Activated CD4-positive, alpha-beta memory T cell treated with anti-CD3 and anti-CD28 coated beads for 36 hours (primary cell): Measurements from ENCODE around the gene OTP. TPM values are rescaled to one million over a fixed set of nuclear protein-coding genes. Genes with fewer than 3 reads are reported as not detected.

Experiments
- CTCF ChIA-PET: fragments of 350-600 bp; sonication (Branson Sonifier 250); formaldehyde crosslinking; loops from one replicate; lab custom pipeline; 2021; ENCODE audit warnings: antibody characterized with exemption, inconsistent platforms; lab: Charles Lee
- POLR2A ChIA-PET: fragments of 350-600 bp; sonication (Branson Sonifier 250); formaldehyde crosslinking; loops from one replicate; lab custom pipeline; 2021; ENCODE audit warnings: antibody characterized with exemption; lab: Charles Lee
- DNase-seq: peaks from one replicate; pipeline ENCODE4 v3.0.0-alpha.2; 2020
- H3K27ac Mint-ChIP-seq: one replicate; pipeline ENCODE4 v1.8.0; 2021; ENCODE audit warnings: mixed read lengths
- H3K27me3 Mint-ChIP-seq: one replicate; pipeline ENCODE4 v1.8.0; 2021; ENCODE audit warnings: mixed read lengths
- H3K36me3 Mint-ChIP-seq: one replicate; pipeline ENCODE4 v1.8.0; 2021; ENCODE audit warnings: mixed read lengths
- H3K4me1 Mint-ChIP-seq: one replicate; pipeline ENCODE4 v1.8.0; 2021; ENCODE audit warnings: low read depth, mixed read lengths
- H3K4me3 Mint-ChIP-seq: one replicate; pipeline ENCODE4 v1.8.0; 2021; ENCODE audit warnings: mild to moderate bottlenecking, mixed read lengths
- H3K9me3 Mint-ChIP-seq: one replicate; pipeline ENCODE4 v1.8.0; 2021; ENCODE audit warnings: mixed read lengths
- intact Hi-C: fragments of 100-400 bp; cut with micrococcal nuclease; formaldehyde crosslinking; loops from one replicate; pipeline ENCODE4 v1.15.1; 2023
- total RNA-seq, 2 experiments: library from RNA; stranded (reverse); gene quantifications; one replicate each; pipeline ENCODE4 v1.2.3, GENCODE V29; 2021

Gene OTP
- total RNA-seq, 2 experiments from 2014 or later: not detected

DNA sequence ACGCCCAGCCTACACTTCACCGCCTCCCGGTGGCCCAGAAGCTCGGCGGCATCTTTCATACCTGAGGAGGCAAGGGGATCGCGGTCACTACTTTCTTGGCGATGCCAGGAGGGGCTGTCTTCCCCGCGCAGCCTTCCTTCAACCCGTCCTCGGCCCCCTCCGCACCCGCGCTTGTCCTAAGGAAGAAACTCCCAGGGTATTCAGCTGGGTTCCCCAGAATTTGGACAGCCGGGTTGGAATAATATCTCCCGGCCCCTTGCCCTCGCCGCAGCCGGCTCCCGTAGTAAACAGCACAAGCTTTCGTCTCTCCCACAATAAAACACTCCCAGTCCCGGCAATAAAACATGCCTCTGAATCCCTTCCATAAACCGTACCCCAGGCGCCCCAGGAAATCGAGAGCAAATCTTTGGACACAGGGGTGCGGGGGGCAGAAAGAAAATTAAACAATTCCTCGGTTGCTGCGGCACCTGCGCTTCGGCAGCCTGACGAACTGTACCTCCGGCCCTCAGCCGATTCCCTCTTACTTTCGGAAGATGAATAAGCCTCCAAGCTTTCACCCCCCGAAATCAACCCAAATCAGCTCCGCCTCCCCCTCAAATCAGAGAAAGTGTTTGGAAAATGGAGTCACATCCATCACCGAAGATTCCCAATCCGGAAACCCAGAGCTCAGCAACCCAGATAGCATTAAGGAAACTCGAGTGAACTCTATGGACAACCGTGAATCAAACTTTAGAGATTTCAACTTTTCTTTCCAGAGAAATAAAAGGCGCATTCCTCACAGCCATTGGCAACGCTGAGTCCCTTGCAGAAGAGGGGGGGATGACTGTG is 1.1 kb downstream of the OTP start:
- peaks cover 71% of the 10 kb centered on the region for H3K27me3 Mint-ChIP-seq
- intact Hi-C loops: no loop called here
- H3K27ac Mint-ChIP-seq: peak overlapping the region; percentile 9
- POLR2A ChIA-PET: interaction anchor here (0.6 kb wide), 1 partner anchor 163 kb away, joined by 3 read pairs; no protein-coding TSS in a partner anchor
- no peak overlapping the region for H3K4me3 Mint-ChIP-seq
- peaks cover 11% of the 10 kb centered on the region for H3K9me3 Mint-ChIP-seq
- CTCF ChIA-PET: interaction anchor here (0.7 to 0.9 kb wide), 2 partner anchors 9 to 16 kb away, joined by 3 to 5 read pairs; no protein-coding TSS in a partner anchor
- DNase-seq: no peak
- H3K36me3 Mint-ChIP-seq: peaks cover 16% of the 10 kb centered on the region
- H3K4me1 Mint-ChIP-seq: peaks cover 27% of the 10 kb centered on the region

DNA sequence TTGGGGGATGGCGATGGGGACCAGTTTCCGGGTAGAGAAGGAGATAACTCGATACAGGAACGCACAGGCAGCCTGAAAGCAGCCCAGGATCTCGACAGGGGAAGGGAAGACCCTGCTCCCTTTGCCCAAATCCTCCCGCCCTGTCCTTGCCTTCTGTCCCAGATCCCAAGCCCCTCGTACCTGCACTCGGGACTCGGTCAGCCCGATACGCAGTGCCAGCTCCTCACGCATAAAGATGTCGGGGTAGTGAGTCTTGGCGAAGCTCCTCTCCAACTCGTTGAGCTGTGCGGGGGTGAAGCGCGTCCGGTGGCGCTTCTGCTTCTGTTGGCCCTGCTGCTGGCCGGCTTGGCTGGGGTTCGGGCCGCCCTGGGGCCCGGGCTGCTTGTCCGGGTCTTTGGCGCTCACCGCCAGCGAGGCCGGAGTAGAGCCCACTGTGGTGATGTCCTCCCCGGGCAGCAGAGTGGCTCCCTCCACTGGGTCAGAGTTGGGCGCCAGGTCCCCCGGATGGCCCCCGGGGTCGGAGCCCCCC is 1.8 kb downstream of the OTP start:
- H3K9me3 Mint-ChIP-seq: peaks cover 11% of the 10 kb centered on the region
- DNase-seq: no peak
- H3K27ac Mint-ChIP-seq: no peak overlapping the region
- H3K36me3 Mint-ChIP-seq: peaks cover 16% of the 10 kb centered on the region
- ChIA-PET CTCF (interaction anchor here (0.7 to 0.9 kb wide), 2 partner anchors 10 to 17 kb away, joined by 3 to 5 read pairs; no protein-coding TSS in a partner anchor), POLR2A (interaction anchor here (0.6 kb wide), 1 partner anchor 164 kb away, joined by 3 read pairs; no protein-coding TSS in a partner anchor)
- H3K27me3 Mint-ChIP-seq: peaks cover 72% of the 10 kb centered on the region
- intact Hi-C loops: no loop called here
- H3K4me3 Mint-ChIP-seq: no peak overlapping the region
- H3K4me1 Mint-ChIP-seq: peaks cover 25% of the 10 kb centered on the region

DNA sequence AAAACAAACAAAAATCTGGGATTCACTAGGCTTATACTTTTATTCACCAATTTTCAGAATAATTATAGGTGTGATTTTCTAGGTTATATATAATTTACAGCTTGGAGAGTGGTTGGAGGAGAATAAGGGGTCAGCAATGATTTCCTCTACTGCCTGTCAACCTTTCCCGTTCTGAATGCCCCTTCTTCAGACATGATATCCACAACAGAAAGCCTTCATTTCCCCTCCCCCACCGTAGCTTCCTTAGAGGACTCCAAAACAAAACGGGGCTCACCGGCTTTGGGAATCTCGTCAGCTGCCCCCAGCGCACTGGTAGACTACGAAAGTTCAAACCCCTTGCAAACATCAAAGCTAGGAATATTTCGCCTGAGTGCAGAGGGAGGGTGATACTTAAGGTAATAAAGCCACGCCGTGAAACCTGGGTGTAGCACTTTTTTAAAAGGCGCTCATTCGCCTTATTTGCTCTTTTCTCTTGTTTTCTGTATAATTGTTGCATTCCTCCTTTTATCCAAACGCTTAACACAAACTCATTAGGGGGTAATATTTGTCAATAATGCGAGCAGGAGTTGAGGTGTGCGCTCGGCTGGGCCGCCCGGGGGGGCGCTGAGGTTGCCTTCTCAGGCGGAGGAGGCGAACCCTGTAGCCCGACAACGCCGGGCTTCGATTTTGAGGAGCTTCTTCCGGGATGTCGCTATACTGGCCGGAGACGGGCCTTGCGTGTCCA is 2.4 kb downstream of the OTP start:
- POLR2A ChIA-PET: no interaction called here
- no peak for DNase-seq
- Mint-ChIP-seq H3K4me3 (no peak overlapping the region), H3K36me3 (peaks cover 16% of the 10 kb centered on the region), H3K27me3 (peaks cover 70% of the 10 kb centered on the region), H3K4me1 (peaks cover 28% of the 10 kb centered on the region), H3K27ac (no peak overlapping the region), H3K9me3 (peaks cover 11% of the 10 kb centered on the region)
- intact Hi-C loops: no loop called here
- CTCF ChIA-PET: no interaction called here

DNA sequence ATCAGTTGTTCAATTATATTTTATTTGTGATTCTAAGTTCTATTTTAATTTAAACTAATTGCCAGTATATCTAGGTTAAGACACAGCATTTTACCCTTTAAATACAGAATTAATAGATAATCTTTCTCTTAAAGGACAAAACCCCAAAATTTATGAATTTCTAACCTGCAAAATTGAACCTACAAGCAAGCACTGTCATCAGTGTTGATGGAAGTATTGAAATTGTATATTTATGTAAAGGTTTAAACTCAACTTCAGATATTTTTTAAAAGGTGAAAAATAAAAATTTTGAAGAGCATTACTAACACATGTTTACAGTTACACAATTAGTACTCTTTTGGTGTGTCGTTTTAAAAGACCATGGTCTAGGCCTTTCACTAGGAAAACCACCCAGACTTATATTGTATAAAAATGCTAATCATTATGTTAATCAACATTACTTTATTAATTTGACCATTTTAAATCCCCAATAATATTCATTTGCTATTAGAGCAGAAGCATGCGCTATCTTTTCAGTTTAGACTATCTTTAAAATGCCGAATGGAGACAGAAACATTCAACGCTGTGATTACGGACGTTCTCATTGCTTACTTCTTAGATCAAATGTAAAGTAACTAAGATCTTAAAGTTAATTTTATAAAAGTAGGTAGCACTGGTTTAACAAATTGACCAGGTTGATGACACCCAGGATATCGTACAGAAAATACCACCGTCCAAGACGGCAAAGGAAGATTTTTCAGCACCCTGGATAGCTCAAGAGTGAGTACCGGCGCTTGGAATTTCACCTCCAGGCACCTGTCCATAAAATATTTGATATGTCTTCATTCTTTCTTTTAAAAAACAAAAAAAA is 3.2 kb downstream of the OTP start:
- H3K4me3 Mint-ChIP-seq: no peak overlapping the region
- H3K36me3 Mint-ChIP-seq: peaks cover 14% of the 10 kb centered on the region
- intact Hi-C loops: no loop called here
- CTCF ChIA-PET: no interaction called here
- no peak overlapping the region for H3K27ac Mint-ChIP-seq
- DNase-seq: no peak
- POLR2A ChIA-PET: no interaction called here
- peaks cover 67% of the 10 kb centered on the region for H3K27me3 Mint-ChIP-seq
- H3K4me1 Mint-ChIP-seq: peaks cover 26% of the 10 kb centered on the region
- peaks cover 9% of the 10 kb centered on the region for H3K9me3 Mint-ChIP-seq

DNA sequence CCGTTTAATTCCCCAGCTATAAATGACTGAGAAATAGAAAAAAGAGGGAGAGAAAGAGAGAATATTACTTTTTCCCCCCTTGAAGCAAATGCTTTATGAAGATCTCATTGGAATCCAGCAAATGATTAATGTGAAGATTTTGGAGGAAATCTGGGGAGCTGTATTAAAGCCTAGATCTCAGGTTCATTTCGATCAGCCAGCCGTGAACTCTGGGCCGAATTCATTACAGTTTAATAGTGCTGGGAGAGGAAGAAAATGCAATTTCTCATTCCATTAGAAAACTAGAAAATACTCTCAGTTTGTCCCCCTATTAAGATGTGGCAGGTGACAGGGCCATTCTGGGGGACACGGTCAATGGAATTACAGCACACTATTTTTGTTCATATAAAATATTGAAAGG is 4.8 kb downstream of the OTP start:
- DNase-seq: no peak
- POLR2A ChIA-PET: interaction anchor here (0.6 kb wide), 1 partner anchor 556 kb away, joined by 3 read pairs; no protein-coding TSS in a partner anchor
- H3K9me3 Mint-ChIP-seq: peaks cover 11% of the 10 kb centered on the region
- CTCF ChIA-PET: interaction anchor here (1.1 kb wide), 1 partner anchor 191 kb away, joined by 3 read pairs; no protein-coding TSS in a partner anchor
- no peak overlapping the region for H3K27ac Mint-ChIP-seq
- peaks cover 64% of the 10 kb centered on the region for H3K27me3 Mint-ChIP-seq
- H3K4me1 Mint-ChIP-seq: peaks cover 28% of the 10 kb centered on the region
- no peak overlapping the region for H3K4me3 Mint-ChIP-seq
- intact Hi-C loops: loop anchor here (5.0 kb wide), 1 partner anchor 219 kb away; no protein-coding TSS in a partner anchor
- peaks cover 11% of the 10 kb centered on the region for H3K36me3 Mint-ChIP-seq

DNA sequence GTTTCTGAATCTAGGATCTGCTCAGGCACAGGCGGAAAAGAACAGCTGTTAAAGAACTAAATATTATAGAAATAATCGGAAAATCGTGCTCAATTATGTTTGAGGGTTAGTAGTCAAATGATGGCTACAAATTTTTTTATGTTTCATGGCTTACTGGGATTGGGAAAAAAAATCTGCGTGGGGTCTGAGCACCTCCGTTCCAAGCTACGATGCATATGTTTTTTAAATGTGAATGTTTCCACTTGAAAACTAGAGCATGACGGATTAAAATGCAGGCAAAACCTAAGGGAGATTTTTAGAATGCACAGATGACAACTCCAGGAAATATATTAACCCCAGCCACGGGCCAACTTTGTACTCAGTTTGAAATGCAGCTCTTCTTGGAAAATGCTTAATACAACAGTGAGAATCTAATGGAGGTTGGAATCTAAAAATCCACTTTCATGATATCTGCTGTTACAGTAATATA is 5.3 kb downstream of the OTP start:
- Mint-ChIP-seq H3K9me3 (peaks cover 11% of the 10 kb centered on the region), H3K36me3 (peaks cover 11% of the 10 kb centered on the region), H3K27ac (no peak overlapping the region), H3K27me3 (peaks cover 66% of the 10 kb centered on the region), H3K4me1 (peaks cover 29% of the 10 kb centered on the region), H3K4me3 (no peak overlapping the region)
- no peak for DNase-seq
- intact Hi-C loops: loop anchor here (5.0 kb wide), 1 partner anchor 219 kb away; no protein-coding TSS in a partner anchor
- ChIA-PET CTCF (interaction anchor here (1.1 kb wide), 1 partner anchor 191 kb away, joined by 3 read pairs; no protein-coding TSS in a partner anchor), POLR2A (interaction anchor here (0.6 kb wide), 1 partner anchor 555 kb away, joined by 3 read pairs; no protein-coding TSS in a partner anchor)

DNA sequence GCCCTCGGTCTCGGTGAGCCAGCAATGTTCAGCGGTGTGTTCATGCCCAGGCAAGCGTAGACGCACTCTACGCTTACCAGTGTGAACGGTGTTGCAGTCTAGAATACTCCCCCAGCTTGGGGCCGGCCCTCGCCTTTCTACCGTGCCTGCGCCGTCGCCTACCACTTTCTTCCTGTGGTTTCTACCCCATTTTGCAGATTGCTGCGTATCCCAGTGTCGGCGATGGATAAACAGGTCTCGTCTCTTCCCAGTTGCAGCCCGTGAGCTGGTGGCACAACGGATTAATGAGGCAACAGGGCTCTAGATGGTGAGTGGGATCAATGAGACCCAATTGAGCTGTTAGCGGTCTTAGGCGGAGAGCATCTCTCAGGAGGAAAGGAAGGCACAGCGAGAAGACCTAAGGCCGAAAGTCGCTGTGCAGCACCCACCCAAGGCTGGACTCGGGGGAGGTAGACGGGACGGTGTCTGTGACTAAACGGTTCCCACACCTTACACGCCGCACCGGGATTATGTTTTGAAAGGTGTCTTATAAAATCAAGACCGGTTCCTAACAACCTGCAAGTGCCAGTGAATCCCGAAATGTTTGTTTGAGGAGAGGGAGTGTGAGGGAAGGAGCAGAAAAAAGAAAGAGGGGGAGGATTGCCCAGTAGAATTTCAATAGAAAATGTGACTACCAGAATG is 5.8 kb downstream of the OTP start:
- peaks cover 26% of the 10 kb centered on the region for H3K4me1 Mint-ChIP-seq
- POLR2A ChIA-PET: interaction anchor here (0.6 kb wide), 1 partner anchor 555 kb away, joined by 3 read pairs; no protein-coding TSS in a partner anchor
- CTCF ChIA-PET: no interaction called here
- peaks cover 11% of the 10 kb centered on the region for H3K9me3 Mint-ChIP-seq
- no peak overlapping the region for H3K4me3 Mint-ChIP-seq
- peaks cover 9% of the 10 kb centered on the region for H3K36me3 Mint-ChIP-seq
- no peak for DNase-seq
- H3K27ac Mint-ChIP-seq: no peak overlapping the region
- H3K27me3 Mint-ChIP-seq: peaks cover 65% of the 10 kb centered on the region
- intact Hi-C loops: loop anchor here (5.0 kb wide), 1 partner anchor 220 kb away; no protein-coding TSS in a partner anchor

DNA sequence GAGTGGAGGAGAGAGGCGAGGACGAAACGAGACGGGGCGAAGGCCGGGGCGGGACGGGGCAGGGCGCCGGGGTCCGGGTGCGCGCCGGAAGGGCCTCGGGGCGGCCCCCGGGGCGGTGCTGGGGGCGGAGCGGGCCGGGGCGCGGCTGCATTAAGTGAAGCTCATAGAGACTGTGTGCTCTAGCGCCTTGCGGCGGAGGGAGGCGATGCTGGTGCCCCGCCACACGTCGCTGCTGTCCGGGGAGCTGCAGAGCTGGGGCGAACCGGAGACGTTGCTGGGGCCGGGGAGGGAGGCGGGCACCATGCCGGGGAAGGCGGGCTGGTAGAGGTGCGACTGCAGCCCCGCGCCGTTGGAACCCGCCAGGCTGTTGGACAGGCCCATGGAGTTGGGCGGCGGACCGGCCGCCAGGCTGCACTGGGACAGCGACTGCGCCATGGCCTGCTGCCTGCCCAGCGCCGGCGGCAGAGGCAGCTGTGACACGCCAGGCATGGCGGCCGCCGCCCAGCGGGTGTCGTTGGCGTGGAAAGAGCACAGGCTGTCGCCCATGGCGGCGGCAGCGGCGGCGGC is 8.3 kb downstream of the OTP start:
- H3K4me1 Mint-ChIP-seq: peaks cover 20% of the 10 kb centered on the region
- no peak overlapping the region for H3K27ac Mint-ChIP-seq
- peaks cover 64% of the 10 kb centered on the region for H3K27me3 Mint-ChIP-seq
- POLR2A ChIA-PET: no interaction called here
- DNase-seq: peak; percentile 76
- CTCF ChIA-PET: interaction anchor here (0.6 to 1.1 kb wide), 3 partner anchors 9 to 667 kb away, joined by 3 read pairs; no protein-coding TSS in a partner anchor
- intact Hi-C loops: loop anchor here (2.0 to 5.0 kb wide), 2 partner anchors 15 to 222 kb away; no protein-coding TSS in a partner anchor
- H3K4me3 Mint-ChIP-seq: peak overlapping the region; percentile 74
- H3K9me3 Mint-ChIP-seq: peaks cover 8% of the 10 kb centered on the region
- peaks cover 6% of the 10 kb centered on the region for H3K36me3 Mint-ChIP-seq

DNA sequence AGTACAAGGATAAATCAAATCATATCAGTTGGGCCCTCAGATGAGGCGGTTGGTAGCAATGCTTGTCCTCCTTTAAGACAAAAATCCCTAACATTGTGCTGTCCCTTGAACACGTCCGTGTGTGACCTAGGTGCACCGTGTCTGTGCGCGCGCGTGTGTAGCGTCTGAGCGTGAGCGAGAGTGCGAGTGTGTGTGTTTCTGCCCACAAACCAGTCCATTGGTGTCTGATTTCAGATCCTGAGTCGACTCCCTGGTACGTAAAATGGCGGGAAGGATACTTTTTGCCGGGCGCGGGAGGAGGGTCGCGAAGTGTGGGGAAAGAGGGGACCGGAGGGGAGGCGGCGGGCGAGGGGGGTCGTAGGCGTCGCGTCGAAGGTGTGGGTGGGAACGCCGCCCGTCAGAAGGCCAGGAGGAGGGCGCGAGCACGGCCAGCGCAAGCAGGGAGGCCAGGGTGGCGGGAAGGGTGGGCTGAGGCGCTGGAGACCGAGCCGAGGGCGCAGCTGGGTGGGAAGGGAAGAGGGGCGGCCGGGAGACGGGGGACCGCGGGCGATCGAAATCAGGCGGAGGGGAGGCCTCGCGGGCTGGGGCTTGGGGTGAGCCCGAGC is 8.9 kb downstream of the OTP start:
- no peak for DNase-seq
- Mint-ChIP-seq H3K9me3 (peaks cover 8% of the 10 kb centered on the region), H3K27me3 (peaks cover 68% of the 10 kb centered on the region), H3K4me1 (peaks cover 20% of the 10 kb centered on the region), H3K27ac (peak overlapping the region; percentile 52), H3K36me3 (peaks cover 6% of the 10 kb centered on the region), H3K4me3 (peak overlapping the region; percentile 78)
- intact Hi-C loops: loop anchor here (2.0 to 5.0 kb wide), 2 partner anchors 15 to 223 kb away; no protein-coding TSS in a partner anchor
- POLR2A ChIA-PET: no interaction called here
- CTCF ChIA-PET: interaction anchor here (0.6 to 1.1 kb wide), 3 partner anchors 9 to 667 kb away, joined by 3 read pairs; no protein-coding TSS in a partner anchor
